GM18517 (cell line): ENCODE measurements around the gene HARS1.
"Not testable (repeated sequence)": the region's sequence is repeated elsewhere in the genome, so short reads cannot be mapped to it uniquely, and the experiment has no call there.

Experiments used
- ATAC-seq: cut with Tn5 transposase; IDR thresholded peaks from one replicate; pipeline ENCODE4 v1.9.1; 2021; ENCODE audit warnings: mild to moderate bottlenecking, moderate library complexity; ENCODE audit not compliant: unreplicated experiment

HARS1 gene

DNA sequence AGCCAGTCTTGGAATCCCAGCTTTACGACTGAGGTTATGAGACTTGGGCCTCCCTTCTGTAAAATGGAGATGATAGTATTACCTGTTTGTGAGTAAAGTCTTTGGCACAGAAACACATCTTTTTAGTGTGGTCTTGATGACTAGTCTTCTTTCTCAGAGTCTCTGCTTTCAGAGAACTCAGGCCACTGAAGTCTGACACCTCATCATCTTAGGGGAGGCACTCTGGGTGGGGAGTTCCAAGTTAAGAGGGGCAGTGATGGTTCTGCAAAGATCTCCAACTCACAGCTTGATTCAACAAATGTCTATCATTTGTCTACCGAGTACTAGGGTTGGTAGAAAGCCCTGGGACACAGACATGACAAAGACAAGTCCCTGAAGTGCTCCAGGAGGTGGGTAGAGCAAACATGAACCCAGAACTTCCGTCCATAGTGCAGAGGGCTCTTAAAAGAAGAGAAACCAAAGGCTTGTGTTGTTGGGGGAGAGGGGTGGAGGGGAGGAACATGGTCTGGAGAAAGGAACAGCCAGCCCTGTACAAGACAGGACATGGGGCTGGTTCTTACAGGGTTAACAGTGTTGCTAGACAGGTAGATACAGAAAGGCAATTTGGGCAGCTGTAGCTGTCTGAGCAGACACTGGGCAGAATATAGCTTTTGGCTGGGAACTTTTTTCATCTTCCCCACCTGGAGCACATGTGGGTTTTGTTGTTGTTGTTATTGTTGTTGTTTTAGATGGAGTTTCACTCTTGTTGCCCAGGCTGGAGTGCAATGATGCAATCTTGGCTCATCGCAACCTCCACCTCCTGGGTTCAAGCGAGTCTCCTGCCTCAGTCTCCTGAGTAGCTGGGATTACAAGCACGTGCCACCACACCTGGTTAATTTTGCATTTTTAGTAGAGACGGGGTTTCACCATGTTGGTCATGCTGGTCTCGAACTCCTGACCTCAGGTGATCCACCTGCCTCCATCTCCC, 55.6 kb downstream of the HARS1 start:
- ATAC-seq, result no peak

- ATAC-seq, result no peak
Measured at GRCh38 chr5:140634103-140634502, 57.1 kb downstream of the HARS1 start.

- no peak for ATAC-seq
Measured at GRCh38 chr5:140633501-140633900, 57.7 kb downstream of the HARS1 start.

DNA sequence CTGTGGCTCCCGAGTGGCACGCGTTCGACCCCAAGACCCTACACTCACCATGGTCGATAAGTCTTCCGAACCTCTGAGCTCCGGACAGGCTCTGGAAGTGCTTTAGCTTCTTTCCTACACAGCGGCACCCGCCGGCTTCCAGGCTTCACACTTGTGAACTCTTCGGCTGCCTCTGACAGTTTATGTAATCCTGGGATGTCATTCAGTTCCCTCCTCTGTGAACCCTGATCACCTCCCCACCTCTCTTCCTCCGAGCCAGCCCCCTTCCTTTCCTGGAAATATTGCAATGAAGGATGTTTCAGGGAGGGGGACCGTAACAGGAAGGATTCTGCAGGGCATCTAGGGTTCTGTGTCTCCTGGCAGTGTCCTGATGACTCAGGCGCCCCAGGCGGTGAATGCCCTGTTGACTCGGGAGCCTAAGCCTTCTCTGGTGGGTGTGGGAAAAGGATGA, 58.1 kb downstream of the HARS1 start, which contains the start of gene CD14:
CD14 (minus strand) TSS at position 155 of the 451 bp plus-strand sequence; CDS start at position 51, 104 bp downstream.
- no peak for ATAC-seq

DNA sequence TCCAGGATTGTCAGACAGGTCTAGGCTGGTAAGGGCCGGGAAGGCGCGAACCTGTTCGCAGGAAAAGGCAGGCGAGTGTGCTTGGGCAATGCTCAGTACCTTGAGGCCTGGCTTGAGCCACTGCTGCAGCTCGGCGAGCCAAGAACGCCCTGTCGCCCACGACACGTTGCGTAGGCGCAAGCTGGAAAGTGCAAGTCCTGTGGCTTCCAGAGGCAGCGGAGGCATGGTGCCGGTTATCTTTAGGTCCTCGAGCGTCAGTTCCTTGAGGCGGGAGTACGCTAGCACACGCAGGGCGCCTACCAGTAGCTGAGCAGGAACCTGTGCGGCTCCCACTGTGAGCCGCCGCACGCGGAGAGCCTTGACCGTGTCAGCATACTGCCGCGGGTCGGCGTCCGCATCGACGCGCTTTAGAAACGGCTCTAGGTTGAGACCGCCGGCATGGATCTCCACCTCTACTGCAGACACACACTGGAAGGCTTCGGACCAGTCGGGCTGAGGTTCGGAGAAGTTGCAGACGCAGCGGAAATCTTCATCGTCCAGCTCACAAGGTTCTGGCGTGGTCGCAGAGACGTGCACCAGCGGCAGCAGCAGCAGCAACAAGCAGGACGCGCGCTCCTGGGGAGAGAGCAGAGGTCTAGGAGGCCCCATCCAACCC, 58.7 kb downstream of the HARS1 start:
- ATAC-seq, result peak; percentile 61

- ATAC-seq, result peak; percentile 13
Measured at GRCh38 chr5:140631831-140632365, 59.3 kb downstream of the HARS1 start.

GRCh38 chr5:140631036-140631417, 60.1 kb downstream of the HARS1 start:
- no peak for ATAC-seq

DNA sequence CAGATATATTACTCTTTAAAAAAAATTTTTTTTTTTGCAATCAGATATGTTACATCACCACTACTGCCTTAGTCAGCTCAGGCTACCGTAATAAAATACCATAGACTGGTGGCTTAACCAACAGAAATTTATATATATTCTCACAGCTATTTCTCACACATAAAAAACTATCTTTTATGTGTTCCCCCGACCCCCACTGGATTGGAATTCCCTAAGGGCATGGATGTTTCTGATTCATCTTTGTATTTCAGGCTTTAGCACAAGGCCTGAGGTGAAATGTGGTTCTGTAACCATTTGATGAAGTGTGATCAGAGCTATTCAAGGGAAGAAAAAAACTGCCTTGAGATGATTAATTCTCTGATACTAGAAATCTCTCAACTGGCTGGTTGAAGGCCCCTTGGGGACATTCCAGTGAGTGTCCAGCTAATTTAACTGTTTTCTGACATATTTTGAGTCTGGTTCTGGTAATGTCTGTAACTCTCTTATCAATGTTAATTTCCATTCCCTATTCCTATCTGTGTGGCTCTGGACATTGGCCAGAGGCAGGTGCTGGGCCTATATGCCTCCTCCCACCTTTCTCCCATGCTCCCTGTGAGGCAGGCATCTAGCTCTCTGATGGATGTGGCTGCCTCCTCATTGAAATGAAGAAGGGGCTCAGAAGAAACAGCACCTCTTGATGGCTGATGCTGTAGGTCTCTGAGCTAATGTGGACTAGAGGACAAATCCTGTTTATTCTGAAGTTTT, 60.7 kb downstream of the HARS1 start:
- no peak for ATAC-seq

DNA sequence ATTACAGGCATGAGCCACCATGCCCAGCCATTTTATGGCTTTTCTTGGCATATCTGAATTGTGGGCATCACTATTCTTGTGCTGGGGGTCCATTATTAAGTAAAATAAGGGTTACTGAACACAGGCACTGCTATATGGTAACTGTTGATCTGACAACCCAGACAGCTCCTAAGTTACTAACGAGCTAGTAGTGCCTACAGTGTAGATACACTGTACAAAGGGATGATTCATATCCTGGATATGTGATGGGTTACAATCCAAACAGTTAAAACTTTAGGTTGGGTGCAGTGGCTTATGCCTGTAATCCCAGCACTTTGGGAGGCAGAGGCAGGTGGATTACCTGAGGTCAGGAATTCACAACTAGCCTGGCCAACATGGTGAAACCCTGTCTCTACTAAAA, 62.5 kb downstream of the HARS1 start:
- ATAC-seq, result no peak

DNA sequence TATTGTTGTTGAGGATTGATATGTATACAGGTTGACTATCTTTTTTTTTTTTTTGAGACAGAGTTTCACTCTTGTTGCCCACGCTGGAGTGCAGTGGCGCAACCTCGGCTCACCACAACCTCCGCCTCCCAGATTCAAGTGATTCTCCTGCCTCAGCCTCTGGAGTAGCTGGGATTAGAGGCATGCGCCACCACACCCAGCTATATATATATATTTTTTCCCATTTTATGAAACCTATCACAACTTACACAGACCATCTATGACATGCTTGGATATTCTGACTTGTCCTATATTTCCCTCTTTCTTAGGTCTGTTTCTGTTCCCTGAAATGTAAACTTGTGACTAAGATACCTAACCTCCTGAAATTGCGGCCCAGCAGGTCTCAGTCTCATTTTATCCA, 63.2 kb downstream of the HARS1 start:
- no peak for ATAC-seq

- not testable (repeated sequence) for ATAC-seq
Measured at GRCh38 chr5:140624886-140625285, 66.3 kb downstream of the HARS1 start.
